HUES6 (cell line): ENCODE data around the gene TOR1A.
"Not testable (repeated sequence)": the region's sequence is repeated elsewhere in the genome, so short reads cannot be mapped to it uniquely, and the experiment has no call there.

ENCODE experiments used
- H3K27ac ChIP-seq: 2 replicates; pipeline ENCODE4 v1.7.0; 2013; ENCODE audit warnings: low read depth, mild to moderate bottlenecking, low read length, inconsistent platforms
- H3K27me3 ChIP-seq: 2 replicates; pipeline ENCODE4 v1.6.1; 2013; ENCODE audit warnings: low read length; ENCODE audit not compliant: control insufficient read depth, insufficient read depth
- H3K36me3 ChIP-seq: 2 replicates; pipeline ENCODE4 v1.6.1; 2013; ENCODE audit warnings: low read length; ENCODE audit not compliant: control insufficient read depth, insufficient read depth
- H3K4me1 ChIP-seq: 2 replicates; pipeline ENCODE4 v1.6.1; 2013; ENCODE audit warnings: low read length; ENCODE audit not compliant: control insufficient read depth, insufficient read depth
- H3K4me3 ChIP-seq: 2 replicates; pipeline ENCODE4 v1.5.1; 2013; ENCODE audit warnings: low read depth, low read length
- H3K9ac ChIP-seq: one replicate; pipeline ENCODE4 v1.6.1; 2013; ENCODE audit warnings: mild to moderate bottlenecking, low read length
- H3K9me3 ChIP-seq: 2 replicates; pipeline ENCODE4 v1.6.1; 2013; ENCODE audit warnings: low read depth, low read length; ENCODE audit not compliant: control insufficient read depth, insufficient read depth

The TOR1A gene

DNA sequence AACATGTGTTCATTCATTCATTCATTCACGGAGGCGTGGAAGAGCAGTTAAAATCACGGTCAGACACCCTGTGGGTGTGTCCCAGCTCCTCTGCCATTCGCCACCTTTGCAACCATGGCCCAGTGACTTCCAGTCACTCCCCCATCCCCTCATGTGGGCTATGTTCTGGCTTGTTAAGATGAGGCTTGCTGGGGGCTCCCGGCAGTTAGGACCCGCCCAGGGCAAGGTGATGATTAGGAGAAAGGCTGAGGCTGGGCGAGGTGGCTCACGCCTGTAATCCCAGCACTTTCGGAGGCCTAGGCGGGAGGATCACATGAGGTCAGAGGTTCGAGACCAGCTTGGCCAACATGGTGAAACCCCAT, 46.2 kb downstream of the TOR1A start:
- no peak overlapping the region for H3K9ac ChIP-seq
- H3K27ac ChIP-seq: no peak overlapping the region
- no peaks in the 10 kb centered on the region for H3K9me3 ChIP-seq
- no peaks in the 10 kb centered on the region for H3K27me3 ChIP-seq
- no peaks in the 10 kb centered on the region for H3K36me3 ChIP-seq
- H3K4me3 ChIP-seq: no peak overlapping the region
- H3K4me1 ChIP-seq: peaks cover 14% of the 10 kb centered on the region; the same call in 1 of the 2 replicates

DNA sequence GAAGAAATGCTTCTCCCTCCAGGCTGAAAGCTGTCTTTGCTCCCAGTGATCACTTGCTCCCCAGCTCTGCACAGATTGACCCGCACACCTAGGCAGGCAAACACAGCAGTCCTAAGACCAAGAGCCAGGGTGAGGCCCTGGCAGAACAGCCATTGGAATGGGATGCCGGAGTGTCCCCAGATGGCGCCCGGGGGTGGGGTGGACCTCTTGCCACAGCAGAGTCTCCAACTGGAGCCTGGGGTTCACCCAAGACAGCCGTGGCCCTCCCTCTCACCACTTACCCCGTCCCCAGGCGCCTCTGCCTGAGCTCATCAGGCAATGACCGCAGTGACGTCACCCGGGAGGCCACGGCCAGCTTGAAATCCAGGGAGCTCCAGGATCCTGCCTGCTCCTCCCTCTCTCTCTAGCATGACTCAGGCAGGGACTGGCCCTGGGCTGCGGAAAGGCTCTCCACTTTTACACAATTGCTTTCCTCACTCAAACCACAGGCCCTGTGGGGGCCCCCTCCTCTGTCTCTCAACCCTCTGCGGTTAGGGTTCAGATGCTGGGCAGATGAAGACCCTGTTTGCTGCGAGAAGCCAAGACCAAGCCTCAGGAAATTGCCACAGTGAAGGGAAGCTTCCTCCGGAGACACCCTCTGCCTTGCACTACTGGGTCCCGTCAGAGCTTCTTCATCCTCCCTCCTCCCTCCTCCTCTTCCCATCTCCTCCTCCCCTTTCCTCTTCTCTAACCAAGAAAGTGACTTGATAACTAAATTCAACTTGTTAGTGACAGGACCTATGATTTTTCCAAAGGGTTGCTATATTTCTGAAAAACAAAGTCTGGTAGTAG, 46.8 kb downstream of the TOR1A start:
- Histone ChIP-seq H3K27me3 (no peaks in the 10 kb centered on the region), H3K9ac (peak overlapping the region; percentile 21), H3K27ac (no peak overlapping the region), H3K9me3 (no peaks in the 10 kb centered on the region), H3K4me1 (peaks cover 14% of the 10 kb centered on the region; the same call in 1 of the 2 replicates), H3K36me3 (no peaks in the 10 kb centered on the region), H3K4me3 (peak overlapping the region; percentile 27; the same call in 1 of the 2 replicates)

DNA sequence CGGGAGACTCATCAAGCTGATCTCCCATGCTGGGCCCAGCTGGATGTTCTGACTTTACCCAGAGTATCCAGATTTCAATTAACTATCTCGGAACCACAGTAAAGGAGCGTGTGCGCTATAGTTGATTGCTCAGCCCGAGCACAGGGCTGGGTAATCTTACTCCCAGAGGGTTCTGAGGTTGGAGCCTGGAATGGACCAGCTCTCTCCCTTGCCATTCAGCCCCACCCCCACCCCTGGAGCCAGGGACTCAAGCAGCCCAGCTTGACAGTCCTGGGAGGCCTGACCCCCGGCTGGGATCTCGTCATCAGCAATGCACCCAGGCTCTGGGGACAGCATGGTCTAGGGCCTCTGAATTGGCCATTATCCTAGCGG, 47.4 kb downstream of the TOR1A start:
- peak overlapping the region; percentile 27; the same call in 1 of the 2 replicates for H3K4me3 ChIP-seq
- peaks cover 14% of the 10 kb centered on the region; the same call in 1 of the 2 replicates for H3K4me1 ChIP-seq
- no peak overlapping the region for H3K27ac ChIP-seq
- H3K9me3 ChIP-seq: no peaks in the 10 kb centered on the region
- no peak overlapping the region for H3K9ac ChIP-seq
- no peaks in the 10 kb centered on the region for H3K27me3 ChIP-seq
- no peaks in the 10 kb centered on the region for H3K36me3 ChIP-seq

DNA sequence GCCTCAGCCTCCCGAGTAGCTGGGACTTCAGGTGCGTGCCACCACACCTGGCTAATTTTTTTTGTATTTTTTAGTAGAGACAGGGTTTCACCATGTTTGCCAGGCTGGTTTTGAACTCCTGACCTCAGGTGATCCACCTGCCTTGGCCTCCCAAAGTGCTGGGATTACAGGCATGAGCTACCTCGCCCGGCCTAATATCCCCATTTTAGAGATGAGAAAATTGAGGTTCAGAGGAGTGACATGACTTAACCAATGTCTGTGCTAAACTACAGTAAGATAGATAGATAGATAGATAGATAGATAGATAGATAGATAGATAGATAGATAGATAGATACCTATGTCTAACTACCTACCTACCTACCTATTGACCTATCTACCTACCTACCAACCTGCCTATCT, 47.8 kb downstream of the TOR1A start:
- not testable (repeated sequence) for H3K27ac ChIP-seq, H3K27me3 ChIP-seq, H3K4me3 ChIP-seq, H3K36me3 ChIP-seq, H3K9me3 ChIP-seq, H3K9ac ChIP-seq
- H3K4me1 ChIP-seq: peaks cover 14% of the 10 kb centered on the region; the same call in 1 of the 2 replicates

DNA sequence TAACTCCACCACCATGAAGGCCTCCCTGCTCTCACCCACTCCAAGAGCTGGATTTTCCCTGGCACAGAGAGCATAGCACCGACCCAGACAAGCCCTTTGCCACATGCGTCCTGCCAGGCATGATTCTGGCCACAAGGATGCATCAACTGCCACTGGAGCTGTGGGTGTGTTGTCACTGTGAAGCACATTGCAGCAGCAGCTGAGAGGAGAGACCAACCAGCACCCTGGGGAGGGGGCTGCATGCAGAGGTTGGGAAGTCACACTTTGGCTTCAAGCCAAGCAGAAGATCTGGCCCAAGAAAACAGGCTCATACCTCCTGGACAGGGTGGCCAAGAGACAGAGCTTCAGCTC, 48.5 kb downstream of the TOR1A start:
- H3K4me3 ChIP-seq: no peak overlapping the region
- no peak overlapping the region for H3K9ac ChIP-seq
- no peaks in the 10 kb centered on the region for H3K36me3 ChIP-seq
- H3K27ac ChIP-seq: no peak overlapping the region
- H3K9me3 ChIP-seq: no peaks in the 10 kb centered on the region
- H3K4me1 ChIP-seq: peaks cover 14% of the 10 kb centered on the region; the same call in 1 of the 2 replicates
- H3K27me3 ChIP-seq: no peaks in the 10 kb centered on the region

DNA sequence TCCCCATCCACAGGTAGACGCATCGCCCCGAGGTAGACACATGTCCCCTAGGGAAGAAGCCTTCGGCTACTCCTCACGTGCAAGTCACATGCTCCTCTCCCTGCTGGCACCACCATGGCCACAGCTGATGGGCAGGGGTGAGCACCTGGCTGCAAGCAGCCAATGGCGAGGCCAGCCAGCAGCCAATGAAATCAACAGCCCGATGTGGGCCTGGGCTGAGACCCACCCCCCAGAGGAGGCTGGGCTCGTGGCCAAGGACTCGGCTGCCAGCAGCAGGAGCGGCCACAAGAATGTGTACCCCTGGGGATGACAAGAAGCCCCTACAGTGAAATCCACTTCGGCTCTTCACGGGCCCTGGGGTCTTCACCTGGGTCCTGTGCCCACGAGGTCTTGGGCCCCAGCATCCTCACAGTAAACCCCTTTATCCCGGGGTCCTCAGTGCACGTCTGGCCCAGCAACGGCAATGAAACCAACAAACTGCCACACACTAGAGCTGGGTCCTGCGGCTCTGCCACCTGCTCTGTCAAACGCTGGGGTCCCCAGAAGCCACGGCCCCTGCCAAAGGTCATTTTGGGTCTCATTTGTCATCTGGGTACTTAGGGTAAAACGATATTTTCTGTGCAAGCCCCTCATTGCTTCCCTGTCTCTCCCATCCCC, 49.0 kb downstream of the TOR1A start:
- no peaks in the 10 kb centered on the region for H3K36me3 ChIP-seq
- no peak overlapping the region for H3K9ac ChIP-seq
- H3K9me3 ChIP-seq: no peaks in the 10 kb centered on the region
- H3K4me1 ChIP-seq: peaks cover 14% of the 10 kb centered on the region; the same call in 1 of the 2 replicates
- no peak overlapping the region for H3K27ac ChIP-seq
- no peaks in the 10 kb centered on the region for H3K27me3 ChIP-seq
- no peak overlapping the region for H3K4me3 ChIP-seq

DNA sequence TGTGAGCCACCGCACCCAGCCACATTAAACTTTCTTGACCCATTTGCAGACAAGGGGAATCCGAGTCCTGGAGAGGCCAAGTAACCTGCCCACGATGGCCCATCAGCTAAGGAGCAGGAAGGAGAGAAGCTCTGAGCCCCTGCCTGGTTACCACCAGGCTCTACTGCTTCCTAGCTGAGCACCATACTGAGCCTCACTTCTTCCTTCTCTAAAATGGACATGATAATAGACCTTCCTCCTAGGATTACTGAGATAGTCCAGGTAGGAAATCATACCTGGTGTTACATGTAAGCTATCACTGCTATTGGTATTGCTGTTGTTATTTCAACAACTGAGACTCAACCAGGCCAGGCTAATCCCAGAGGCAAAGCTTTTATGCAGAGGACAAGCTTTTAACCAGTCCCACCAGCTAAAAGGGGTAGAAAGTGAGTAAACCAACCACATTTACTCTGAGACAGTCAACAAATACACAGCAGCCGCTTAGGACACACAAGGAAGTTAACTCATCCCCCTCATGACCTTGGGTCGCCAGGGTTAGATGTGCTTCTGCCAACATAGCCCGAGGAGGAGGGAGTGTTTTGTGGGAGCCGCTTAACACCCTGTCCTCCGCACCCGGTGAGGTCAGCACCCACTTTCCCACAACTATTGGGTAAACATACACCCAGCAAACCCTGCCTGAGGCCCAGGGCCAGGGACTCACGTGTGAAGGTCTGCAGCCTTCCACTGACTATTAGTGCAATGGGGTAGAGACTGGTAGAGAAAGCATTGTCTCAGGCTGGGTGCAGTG, 50.5 kb downstream of the TOR1A start:
- no peaks in the 10 kb centered on the region for H3K36me3 ChIP-seq
- H3K4me1 ChIP-seq: peaks cover 14% of the 10 kb centered on the region; the same call in 1 of the 2 replicates
- H3K9ac ChIP-seq: no peak overlapping the region
- H3K9me3 ChIP-seq: no peaks in the 10 kb centered on the region
- H3K27ac ChIP-seq: no peak overlapping the region
- H3K27me3 ChIP-seq: no peaks in the 10 kb centered on the region
- H3K4me3 ChIP-seq: no peak overlapping the region

DNA sequence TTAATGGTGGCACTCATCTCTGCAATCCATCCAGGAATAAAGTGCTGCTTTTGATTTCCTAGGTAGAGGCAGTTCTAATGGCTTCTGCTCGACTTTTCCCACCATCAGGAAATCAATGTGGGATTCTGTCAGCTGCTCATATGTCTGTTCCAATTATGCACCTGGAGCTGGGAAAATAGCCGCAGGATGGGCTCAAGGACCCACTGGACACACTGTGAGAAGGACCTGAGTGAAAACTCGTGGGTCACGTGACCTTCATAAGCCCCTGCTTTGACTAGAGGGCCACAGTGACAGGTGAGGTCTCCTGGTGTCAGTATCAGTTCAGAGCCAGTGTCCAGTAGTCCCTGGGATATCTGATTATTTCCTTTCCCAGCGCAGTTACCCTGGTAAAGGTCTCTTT, 53.2 kb downstream of the TOR1A start:
- Histone ChIP-seq H3K27ac (no peak overlapping the region), H3K4me3 (no peak overlapping the region), H3K27me3 (no peaks in the 10 kb centered on the region), H3K36me3 (no peaks in the 10 kb centered on the region), H3K9ac (no peak overlapping the region), H3K4me1 (no peaks in the 10 kb centered on the region), H3K9me3 (no peaks in the 10 kb centered on the region)

DNA sequence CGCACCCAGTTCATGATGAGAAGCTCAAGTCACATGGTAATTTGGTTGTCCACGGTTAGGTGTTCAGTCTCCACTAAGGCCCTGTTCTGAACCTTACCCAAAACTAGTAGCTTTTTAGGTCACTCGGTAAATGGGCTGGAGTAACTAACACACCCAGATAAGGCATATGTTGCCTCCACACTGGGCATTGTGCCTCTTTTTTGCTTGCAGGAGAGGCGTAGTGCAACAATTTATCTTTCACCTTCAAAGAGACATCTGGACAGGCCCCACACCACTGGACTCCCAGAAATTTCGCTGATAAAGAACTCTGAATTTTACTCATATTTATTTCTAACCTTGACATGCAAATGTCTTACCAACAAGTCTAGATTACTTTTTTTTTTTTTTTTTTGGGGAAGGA, 54.3 kb downstream of the TOR1A start:
- Histone ChIP-seq H3K4me3 (no peak overlapping the region), H3K27ac (no peak overlapping the region), H3K36me3 (no peaks in the 10 kb centered on the region), H3K9ac (no peak overlapping the region), H3K27me3 (no peaks in the 10 kb centered on the region), H3K4me1 (no peaks in the 10 kb centered on the region), H3K9me3 (no peaks in the 10 kb centered on the region)

DNA sequence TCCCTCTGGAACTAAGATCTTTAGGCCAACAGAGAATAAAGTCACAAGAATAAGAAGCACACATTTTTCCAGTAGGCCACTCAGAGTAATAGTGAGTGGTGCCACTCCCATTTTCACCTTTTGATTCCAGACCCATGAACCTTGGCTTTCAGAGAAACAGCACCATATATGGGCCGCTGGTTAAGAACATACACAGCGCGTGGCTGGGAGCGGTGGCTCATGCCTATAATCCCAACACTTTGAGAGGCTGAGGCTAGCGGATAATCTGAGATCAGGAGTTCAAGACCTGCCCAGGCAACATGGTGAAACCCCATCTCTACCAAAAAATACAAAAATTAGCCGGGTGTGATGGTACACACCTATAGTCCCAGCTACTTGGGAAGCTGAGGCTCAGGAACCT, 55.5 kb downstream of the TOR1A start:
- no peak overlapping the region for H3K4me3 ChIP-seq
- no peaks in the 10 kb centered on the region for H3K36me3 ChIP-seq
- peaks cover 2% of the 10 kb centered on the region; the same call in 1 of the 2 replicates for H3K4me1 ChIP-seq
- H3K9me3 ChIP-seq: no peaks in the 10 kb centered on the region
- H3K27ac ChIP-seq: no peak overlapping the region
- no peak overlapping the region for H3K9ac ChIP-seq
- no peaks in the 10 kb centered on the region for H3K27me3 ChIP-seq
